ENCODE results near the gene PRKCA.
"Not testable (repeated sequence)": the region's sequence is repeated elsewhere in the genome, so short reads cannot be mapped to it uniquely, and the experiment has no call there.

The PRKCA gene

DNA sequence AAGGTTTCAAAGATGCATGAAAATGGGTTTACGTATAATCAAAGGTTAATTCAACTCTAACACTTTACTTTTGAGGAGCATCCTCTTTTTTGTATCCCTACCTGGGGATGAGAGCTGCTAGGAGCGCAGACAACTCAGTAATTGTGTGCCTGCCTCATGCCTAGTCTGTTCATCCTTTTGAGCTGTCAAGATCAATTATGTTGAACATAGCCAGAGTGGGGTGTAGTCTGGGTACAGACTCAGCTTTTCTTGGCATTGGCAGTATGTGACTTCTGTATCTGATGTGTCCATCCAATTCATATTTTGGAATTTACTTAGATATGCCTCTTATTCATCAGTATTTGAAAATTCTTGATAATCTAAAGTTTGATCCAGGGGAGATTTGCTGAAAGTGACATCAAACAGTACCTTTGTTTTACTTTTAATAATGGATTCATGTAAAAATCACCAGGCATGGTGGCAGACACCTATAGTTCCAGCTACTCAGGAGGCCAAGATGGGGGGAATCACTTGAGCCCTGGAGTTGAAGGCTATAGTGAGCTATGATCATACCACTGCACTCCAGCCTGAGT lies 24.1 kb downstream of the PRKCA start:
- no peak for DNase-seq (ENCODE audit: low read depth)

DNA sequence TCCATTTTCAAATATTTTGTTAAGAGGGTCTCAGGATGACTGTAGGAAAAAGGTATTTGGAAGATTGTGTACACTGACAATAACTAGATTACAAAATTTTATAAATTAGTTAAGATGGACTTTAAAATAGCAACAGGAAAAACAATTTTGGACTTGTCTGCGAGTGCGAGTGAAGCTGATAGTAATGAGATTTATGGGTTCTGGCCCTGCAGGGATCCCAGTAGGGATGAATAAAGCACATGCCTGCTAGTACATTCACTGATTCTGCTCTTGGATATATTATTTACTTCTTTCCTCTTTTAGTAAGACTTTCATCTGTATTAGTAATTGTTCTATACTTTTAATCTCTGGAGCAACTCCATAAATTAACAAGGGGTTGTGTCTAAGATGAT lies 28.2 kb downstream of the PRKCA start:
- no peak for DNase-seq (ENCODE audit: low read depth)

DNA sequence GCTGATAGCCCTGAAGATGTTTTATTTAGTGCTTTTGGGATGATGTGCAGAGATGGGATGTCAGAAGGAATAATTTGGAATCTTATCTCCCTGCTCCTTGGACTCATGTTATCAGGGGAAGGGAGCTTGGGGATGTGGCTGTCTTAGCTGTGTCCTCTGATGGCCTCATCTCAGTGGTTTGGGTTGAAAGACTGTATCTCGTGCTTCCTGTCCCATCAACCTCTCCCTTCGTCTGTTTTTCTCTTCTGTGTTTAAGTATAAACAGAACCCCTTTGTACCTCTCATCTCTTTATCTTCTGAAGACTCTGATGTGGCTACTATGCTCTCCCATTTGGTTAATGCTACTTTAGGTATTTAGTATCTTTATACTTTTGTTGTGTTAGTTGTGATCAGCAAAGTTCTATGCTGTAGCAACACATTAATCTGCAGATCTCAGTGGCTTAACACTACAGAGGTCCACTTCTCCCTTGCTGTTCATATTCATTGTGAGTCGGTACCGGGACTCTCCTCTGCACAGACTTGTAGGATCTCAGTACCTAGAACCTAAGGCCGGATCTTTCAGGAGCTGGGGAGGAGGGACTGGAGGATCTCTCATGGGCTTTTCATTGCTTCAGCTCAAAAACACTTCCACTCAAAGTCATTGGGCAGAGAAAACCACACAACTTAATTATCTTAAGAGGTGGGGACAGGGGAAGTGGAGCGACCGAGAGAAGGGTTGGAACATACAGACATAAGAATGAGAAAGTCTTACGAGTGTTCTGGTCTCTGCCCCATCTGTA lies 28.8 kb downstream of the PRKCA start:
- DNase-seq (ENCODE audit: low read depth): no peak

DNA sequence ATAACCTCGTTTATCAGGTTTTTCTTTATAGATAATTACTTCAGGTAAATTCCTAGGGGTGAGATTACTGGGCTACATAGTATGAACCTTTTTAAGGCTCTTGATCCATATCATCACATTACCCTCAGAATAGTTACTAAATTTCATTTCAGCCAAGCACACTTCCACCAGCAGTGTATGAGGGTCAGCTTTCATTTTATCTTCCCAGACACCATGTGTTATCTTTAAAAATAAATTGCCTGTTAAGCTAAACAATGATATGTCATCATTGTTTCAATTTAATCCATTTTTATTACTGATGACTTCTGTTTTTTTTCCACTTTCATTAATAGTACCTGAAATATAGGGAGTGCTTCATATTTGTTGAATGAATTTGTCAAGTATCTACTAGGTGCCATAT lies 33.4 kb downstream of the PRKCA start:
- DNase-seq (ENCODE audit: low read depth): no peak

DNA sequence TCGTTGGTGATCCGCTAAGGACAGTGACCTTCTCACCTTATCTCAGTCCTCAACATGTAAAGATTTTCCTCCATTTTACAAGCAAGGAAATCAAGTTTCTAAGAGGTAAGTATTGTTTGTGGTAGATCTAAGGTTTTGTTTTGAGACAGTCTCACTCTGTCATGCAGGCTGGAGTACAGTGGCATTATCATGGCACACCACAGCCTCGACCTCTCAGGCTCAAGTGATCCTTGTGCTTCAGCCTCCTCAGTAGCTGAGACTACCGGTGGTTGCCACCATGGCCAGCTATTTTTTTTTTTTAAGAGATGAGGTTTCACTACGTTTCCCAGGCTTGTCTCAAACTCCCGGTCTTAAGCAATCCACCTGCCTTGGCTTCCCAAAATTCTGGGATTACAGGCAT lies 34.9 kb downstream of the PRKCA start:
- DNase-seq (ENCODE audit: low read depth): no peak

DNA sequence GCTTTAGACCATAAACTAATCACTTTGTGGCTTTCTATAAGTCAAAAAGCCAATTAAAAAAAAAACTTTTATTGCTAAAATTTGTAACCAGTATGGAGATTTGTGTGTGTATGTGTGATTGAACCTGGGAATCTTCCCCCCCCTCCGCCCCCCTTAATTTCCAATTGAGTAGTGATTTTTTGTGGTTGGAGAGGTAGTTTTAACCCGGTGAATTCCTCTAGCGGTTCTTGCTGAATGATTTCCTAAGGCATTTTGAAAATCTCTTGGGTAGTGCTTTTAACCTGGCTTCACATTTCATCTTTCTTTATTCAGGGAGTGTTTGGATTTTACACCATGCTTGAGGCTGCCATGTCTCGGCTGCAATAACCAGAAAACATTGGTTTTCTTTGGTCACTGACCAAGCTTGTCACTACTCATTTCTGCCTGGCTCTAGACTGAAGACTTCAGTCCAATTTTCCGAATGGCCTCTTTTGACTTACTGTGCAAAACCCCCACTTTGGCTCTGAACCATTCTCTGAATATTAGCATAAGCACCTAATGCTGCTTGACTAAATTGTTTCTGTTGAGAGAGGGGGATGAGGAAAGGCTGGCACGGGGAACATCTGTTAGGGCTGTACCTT lies 35.6 kb downstream of the PRKCA start:
- no peak for DNase-seq (ENCODE audit: low read depth)

DNA sequence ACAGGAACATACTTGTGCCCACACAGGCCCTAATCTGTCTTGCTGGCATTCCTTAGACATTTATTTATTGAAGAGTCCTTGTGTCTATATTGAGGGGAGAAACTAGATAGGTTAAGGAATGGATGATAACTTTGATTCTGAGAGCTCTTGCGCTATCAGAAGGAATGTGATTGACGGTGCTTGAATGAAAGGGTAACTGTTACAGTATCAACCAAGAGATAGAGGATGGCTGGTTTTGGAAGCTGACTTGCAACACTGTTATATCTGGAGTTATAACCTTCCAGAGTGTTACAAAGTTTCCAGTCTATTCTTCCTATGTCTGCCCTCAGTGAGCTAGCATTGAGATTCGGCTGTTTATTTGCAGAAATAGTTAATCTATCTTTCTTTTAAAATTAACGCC lies 36.5 kb downstream of the PRKCA start:
- DNase-seq (ENCODE audit: low read depth): no peak

DNA sequence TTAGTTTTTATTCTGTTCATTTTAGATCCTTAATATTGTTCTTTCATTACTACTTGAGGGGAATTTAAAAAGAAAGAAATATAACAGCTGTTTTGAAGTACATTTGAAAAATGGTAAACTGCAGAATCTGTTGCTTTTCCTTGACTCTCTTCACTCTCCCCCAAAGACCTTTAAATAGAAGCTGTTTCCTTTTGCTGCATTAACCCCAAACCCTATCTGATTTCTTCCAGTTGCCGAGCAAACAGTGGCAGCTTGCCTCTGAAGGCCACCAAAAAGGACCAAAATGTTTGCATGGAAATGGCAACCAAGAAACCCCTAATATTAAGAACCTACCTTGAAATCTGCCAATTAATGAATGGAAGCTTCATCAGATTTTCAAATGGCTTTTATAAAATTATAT lies 37.1 kb downstream of the PRKCA start:
- no peak for DNase-seq (ENCODE audit: low read depth)

DNA sequence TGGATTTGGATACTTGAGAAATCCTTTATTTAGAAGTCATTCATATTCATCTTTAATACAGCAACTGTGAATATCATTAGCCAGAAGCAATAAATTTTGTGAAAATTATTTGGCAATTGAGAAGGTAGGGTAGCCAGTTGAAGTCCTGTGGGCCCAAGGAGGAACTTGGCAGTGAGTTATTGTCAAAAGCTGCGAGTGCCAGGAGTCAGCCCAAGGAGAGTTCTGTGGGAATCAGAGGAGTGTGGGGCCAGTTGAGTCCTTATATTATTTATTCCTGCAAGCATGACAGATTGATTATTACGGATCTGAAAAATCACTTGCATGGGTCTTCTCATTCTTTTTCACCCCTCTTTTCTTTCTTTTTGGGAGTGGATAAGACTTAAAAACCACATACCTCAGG lies 38.3 kb downstream of the PRKCA start:
- DNase-seq (ENCODE audit: low read depth): no peak

DNA sequence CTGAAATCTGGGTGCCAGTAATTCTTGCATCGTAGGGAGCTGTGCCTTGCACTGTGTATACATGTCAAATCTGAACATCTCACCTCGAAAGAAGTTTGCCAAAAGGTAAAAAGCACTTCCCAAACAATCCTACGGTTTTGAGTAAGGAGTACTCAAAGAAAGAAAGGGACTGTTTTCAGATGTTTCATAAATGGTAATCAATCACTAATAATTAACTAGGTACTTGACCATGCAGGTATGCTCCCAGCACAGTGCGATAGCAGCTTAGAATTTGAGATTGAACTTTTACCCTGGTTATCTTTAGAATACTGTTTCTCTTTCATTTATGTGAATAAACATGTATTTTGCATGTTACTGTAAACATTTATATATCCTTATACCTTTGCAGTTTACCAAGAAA lies 39.0 kb downstream of the PRKCA start:
- DNase-seq (ENCODE audit: low read depth): no peak

DNA sequence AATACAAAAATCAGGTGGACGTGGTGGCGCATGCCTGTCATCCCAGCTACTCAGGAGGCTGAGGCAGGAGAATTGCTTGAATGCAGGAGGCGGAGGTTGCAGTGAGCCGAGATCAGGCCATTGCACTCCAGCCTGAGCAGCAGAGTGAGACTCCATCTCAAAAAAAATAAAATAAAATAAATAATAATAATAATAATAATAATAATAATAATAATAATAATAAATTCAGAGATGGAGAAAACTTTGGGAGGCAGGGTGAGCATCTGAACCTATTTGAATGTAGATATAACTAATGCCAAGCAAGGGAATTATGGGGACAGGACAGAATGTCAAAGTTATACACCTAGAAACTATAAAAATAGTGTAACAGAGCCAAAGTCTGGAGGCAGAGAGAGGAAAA lies 39.9 kb downstream of the PRKCA start:
- not testable (repeated sequence) for DNase-seq (ENCODE audit: low read depth)

DNA sequence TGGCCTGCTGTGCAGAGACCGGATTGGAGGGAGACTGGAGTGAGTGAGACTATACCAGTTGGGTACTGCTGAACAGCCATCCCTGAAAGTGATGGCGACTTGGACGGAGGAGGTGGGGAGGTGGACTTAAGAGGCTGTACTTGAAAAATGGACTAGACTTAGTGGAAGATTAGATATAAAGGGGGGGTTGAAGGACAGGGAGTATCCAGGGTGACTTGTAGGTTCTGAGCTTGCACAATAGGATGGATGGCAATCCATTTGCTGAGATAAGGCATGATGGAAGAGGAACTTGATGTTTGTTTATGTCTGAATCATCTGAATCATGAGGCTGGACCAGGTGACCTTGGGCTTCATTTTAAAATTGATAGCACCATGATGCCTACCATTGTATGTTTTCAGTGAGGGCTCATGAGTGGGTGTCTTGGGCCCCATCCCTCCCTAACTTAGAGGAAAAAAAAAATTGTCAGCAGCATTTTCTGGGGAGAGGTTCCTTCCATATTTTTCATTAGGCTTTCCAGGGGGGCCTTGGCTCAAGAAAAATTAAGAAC lies 41.2 kb downstream of the PRKCA start:
- no peak for DNase-seq (ENCODE audit: low read depth)

DNA sequence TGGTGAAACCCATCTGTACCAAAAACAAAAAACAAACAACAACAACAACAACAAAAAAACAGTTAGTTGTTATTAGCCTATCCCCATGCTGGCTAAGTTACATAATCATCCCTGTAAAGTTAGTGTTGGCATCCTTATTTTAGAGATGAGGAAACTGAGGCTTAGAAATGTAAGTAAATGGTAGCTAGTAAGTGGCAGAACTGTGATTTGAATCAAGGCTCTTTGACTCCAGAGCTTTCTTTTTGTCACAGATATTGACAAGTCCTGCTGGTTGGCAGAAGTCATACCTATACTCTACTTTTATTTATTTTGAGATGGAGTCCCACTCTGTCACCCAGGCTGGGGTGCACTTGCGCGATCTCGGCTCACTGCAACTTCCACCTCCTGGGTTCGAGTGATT lies 42.1 kb downstream of the PRKCA start:
- DNase-seq (ENCODE audit: low read depth): no peak

DNA sequence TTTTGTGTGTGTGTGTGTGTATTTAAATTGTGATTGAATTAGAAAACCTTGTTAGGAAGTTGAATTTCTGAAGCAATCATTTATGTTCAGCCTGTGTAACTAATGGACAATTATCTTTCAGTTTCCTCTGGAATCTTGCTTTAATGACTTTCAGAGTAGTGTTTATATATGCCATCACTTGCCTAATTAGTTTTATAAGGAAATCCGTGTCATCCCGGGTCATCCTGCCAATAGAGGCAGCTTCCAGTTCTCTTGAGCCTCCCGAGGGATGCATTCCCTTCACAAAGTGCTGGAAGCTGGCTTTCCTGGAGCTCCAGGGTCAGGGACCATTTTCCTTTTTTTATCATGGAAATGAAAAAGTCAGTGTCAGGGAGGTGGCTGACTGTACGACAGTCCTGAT lies 42.9 kb downstream of the PRKCA start:
- DNase-seq (ENCODE audit: low read depth): no peak

DNA sequence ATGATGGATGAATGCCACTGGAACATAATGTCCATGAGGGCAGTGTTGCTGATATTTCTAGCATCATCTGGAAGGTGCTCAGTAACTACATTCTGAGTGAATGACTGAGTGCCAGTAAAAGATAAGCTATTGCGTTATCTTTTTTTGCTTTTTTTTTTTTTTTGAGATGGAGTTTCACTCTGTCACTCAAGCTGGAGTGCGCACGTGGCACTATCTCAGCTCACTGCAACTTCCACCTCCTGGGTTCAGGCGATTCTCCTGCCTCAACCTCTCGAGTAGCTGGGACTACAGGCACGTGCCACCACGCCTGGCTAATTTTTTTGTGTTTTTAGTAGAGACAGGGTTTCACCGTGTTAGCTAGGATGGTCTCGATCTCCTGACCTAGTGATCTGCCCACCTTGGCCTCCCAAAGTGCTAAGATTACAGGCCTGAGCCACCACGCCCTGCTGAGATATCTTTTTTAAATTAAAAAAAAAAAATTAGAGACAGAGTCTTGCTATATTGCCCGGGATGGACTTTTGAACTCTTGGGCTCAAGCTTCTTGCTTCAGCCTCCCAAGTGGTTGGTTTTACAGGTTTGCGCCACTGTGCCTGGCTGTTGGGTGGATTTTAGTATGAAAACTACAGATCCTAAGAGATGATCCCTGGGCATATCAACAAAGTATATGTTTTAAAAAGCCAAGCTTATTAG lies 43.7 kb downstream of the PRKCA start:
- not testable (repeated sequence) for DNase-seq (ENCODE audit: low read depth)

DNA sequence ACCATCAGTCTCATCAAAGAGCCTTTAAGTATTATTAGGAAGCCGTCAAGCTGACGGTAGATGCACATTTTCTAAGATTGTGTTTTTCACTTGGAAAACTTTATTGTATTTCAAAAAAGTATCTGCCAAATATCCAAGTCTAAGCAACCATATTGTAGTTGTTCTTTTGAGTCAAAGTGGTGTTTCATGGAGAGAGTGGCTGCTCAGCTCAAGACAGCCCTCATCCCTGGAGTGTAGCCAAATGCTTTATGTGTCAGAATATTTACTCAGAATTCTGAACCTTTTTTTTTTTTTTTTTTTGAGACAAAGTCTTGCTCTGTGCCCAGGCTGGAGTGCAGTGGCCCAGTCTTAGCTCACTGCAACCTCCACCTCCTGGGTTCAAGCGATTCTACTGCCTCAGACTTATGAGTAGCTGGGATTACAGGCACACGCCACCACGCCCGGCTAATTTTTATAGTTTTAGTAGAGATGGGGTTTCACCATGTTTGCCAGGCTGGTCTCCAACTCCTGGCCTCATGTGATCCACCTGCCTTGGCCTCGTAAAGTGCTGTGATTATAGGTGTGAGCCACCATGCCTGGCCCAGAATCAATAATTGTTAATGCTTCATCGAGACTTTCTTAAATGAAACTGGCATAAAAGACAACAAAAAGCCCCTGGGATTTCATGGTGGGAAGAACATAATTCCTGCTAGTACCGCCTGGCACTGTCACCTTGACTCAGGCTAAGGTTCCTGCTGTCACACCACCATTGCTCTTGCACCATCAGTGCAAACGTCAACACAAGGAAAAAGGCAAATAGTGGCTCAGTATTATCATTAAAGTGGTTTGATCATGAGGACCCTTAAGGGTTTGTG lies 45.5 kb downstream of the PRKCA start:
- DNase-seq (ENCODE audit: low read depth): no peak

DNA sequence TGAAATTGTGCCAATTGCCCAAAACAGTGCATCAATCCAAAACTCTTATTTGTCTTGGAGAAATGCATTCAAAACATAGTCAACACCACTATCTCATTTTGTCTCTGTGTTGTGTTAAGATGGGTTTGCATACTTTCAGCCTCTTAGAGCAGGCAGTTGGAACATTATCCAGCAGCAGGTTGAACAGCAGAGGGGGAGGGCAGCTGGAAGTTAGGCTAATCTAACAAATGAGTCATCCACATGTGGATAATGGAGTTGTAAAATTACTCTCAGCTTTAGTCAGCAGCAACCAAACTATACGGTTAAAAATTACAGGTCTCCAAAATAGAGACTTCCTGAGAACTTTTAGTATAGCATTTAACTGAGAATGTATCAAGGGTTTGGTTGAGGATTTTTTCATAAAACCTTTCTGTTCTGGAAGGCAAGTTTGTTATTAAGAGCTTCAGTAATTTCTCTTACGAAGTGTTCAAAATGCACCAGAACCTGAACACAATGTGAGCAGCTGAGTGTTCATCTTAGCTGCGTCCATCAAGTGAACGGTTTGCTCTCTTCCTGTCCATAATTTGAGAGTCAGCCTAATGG lies 46.3 kb downstream of the PRKCA start:
- DNase-seq (ENCODE audit: low read depth): no peak

DNA sequence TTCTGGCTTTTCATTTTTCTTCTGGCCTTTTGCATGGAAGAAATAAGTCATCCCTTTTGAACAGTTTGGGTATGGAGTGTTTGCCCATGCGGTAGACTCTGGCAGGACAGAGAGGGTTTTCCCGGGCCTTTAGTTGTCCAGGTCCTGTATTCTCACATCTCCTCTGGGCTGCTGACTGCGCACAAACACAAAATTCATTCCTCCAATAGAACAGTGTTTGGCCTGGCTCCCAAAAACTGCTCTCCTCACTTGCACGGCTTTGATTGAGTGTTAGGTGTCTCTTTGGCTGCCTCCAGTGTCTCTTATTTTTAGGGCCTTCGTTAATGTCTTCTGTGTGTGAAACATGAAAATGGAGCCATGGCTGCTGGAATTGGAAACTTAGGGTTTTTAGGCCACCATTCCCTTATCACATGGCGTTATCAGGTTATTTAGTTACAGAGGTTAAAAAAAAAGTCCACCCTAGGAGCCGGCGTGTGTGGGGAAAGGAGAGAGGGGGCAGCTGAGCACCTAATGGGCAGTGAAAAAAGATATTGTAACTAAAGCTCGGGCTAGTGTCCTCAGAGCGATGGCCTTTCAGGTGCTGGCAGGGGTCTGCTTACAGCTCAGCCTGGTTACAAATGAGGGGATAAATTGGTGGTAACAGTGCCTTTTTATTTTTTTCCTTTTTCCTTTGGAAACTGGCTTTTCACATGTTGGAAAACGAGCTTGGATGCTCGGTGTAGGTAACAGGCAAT lies 47.3 kb downstream of the PRKCA start:
- no peak for DNase-seq (ENCODE audit: low read depth)

DNA sequence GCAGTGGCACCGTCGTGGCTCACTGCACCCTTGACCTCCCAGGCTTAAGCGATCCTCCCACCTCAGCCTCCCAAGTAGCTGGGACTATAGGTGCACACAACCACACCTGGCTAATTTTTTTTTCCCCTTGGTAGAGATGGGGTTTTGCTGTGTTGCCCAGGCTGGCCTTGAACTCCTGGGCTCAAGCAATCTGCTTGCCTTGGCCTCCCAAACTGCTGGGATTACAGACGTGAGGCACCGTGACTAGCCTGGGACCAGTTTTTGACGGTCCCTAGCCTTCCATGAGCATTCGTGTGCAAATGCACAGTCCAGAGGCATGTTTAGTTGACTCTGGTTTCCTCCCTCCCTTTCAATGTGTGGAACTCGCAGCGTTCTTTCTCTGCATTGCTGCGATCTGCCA lies 48.2 kb downstream of the PRKCA start:
- not testable (repeated sequence) for DNase-seq (ENCODE audit: low read depth)

DNA sequence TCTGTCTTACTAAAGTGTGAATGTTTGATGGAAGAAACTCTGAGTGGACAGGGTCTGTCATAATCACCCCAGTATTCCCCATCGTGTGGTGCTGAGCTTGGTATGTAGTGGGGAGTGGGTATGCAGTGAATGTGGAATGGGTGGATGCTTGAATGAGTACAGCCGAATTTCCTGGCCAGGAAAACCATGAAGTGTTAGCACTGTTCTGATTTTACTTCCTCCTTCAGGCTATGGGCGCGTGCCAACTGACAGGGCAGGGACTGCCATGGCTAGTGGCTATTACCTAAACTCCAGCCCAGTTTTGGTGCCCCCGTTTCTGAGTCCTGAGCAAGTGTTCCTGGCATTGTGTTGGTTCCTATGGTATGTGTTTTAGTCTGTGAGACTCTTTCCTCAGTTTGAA lies 48.6 kb downstream of the PRKCA start:
- DNase-seq (ENCODE audit: low read depth): no peak

DNA sequence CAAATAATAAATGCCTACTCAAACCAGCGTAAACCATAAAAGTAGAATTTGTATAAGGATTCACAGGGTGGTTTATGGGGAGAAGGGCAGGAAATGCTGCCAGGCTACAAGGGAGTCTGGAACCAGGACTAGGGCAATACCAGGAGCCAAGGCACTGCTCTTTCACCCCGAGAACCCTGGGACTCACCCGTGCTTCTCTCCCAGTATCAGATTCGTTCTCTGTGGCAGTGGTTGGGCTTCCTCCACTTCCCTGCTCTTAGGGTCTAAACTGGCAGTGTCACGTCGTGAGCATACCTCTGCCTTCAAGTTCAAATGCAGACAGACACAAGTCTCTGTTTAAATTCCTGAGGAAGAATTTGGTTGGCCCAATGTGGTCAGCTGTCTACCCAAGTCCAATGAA lies 49.3 kb downstream of the PRKCA start:
- no peak for DNase-seq (ENCODE audit: low read depth)
